Fibroblast of pulmonary artery (primary cell): ENCODE measurements around the gene ST3GAL5.
A peak's percentile ranks its signal among the peaks of the same experiment; 100 is the strongest.

Source experiments
- DNase-seq: peaks from one replicate; pipeline ENCODE4 v3.0.0-alpha.2; 2010; ENCODE audit warnings: low read depth
- H3K4me3 ChIP-seq: replicated peaks from 2 replicates; pipeline ENCODE4 v1.5.1; 2011; ENCODE audit warnings: low read depth, mild to moderate bottlenecking, control low read depth, low read length, moderate library complexity
- TF ChIP-seq, protein P1 (sequence below): IDR thresholded peaks from 2 replicates; pipeline ENCODE4 v1.5.1; 2011; ENCODE audit warnings: mild to moderate bottlenecking, control low read depth, low read length, inconsistent platforms; ENCODE audit errors: missing control alignments

Gene ST3GAL5

DNA sequence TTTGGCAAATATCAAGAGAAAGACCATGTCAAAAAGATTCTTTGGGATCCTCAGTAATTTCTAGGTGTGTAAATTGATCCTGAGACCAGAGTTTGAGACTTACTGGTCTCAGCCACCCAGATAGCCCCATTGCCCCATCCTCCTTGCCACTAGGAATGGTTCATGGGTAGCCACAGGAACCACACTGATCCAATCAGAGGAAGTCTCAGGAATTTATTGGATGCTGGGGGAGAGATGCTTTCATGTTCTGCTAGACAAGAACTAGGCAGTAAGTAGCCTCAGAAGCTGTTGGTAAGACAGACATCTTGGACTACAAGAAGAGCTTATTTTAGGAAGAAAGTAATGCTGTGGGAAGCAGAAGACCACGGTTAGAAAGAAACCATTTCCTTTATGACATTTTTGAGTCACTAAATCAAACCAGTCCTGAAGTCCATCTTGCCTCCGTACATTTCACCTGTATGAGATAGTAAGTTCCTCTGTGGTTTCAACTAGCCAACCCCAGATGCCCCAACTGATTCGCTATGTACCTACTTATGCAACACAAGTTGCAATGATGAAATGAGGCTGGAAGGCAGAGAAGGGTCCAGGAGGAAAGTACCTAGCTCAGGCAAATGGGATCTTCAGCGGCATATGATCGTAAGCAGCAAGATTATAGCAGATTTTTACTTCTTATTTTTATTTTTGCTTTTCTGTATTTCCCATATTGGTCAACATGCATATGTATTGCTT is 3.6 kb upstream of the ST3GAL5 start:
- TF ChIP-seq, protein P1, sequence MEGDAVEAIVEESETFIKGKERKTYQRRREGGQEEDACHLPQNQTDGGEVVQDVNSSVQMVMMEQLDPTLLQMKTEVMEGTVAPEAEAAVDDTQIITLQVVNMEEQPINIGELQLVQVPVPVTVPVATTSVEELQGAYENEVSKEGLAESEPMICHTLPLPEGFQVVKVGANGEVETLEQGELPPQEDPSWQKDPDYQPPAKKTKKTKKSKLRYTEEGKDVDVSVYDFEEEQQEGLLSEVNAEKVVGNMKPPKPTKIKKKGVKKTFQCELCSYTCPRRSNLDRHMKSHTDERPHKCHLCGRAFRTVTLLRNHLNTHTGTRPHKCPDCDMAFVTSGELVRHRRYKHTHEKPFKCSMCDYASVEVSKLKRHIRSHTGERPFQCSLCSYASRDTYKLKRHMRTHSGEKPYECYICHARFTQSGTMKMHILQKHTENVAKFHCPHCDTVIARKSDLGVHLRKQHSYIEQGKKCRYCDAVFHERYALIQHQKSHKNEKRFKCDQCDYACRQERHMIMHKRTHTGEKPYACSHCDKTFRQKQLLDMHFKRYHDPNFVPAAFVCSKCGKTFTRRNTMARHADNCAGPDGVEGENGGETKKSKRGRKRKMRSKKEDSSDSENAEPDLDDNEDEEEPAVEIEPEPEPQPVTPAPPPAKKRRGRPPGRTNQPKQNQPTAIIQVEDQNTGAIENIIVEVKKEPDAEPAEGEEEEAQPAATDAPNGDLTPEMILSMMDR, result no peak
- no peak for DNase-seq
- no peak overlapping the region for H3K4me3 ChIP-seq

DNA sequence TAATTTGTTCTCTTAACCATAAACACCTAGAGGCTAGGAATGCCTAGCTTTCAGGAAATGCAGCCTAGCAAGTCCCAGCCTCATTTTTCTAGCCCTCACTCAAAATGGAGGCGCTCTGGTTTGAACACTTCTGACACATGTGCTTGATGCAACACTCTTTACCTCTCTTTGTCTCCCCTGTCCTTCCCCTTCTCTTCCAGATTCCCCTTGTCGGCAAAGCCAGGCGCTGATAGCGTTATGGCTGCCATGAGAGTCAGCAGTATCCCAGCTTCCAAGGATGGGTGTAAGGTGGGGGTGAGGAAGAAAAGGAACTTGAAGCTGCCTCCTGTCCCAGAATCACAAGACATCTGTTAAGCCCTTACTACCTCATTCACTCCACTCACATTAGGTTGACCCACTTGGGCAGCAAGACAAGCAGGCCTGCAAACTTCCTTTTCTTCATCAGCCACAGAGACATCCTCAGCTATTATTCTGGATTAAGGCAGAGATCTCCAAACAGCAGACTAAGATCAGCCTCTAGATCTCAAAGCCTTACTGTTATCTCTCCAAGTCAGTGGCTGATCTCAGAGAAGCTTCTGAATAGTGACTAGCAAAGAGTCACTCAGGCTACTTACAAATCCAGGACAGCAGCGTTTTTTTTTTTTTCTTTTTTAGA is 1.9 kb upstream of the ST3GAL5 start:
- TF ChIP-seq, protein P1, result no peak
- DNase-seq, result no peak
- peak overlapping the region; percentile 93 for H3K4me3 ChIP-seq

DNA sequence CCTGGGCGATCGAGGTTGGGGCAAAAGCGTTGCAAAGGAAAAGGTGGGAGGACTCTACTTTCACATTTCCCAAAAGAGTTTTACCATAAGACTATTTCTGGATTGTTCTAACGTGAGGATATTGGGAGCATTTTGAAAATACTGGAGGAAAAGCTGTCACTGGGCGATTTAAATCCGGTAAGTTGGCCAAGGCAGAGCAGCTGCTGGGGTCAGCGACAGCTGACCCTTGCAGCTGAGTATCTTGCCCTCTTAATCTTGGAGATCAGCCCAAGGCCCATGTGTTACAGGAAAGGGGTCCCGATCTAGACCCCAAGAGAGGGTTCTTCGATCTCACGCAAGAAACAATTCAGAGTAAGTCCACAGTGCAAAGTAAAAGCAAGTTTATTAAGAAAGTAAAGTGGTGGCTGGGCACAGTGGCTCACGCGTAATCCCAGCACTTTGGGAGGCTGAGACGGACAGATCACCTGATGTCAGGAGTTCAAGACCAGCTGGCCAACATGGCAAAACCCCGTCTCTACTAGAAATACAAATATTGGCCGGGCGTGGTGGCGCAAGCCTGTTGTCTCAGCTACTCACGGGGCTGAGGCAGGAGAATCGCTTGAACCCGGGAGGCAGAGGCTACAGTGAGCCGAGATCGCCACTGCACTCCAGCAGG is 964 bp upstream of the ST3GAL5 start:
- TF ChIP-seq, protein P1, result no peak
- H3K4me3 ChIP-seq, result peak overlapping the region; percentile 93
- no peak for DNase-seq

DNA sequence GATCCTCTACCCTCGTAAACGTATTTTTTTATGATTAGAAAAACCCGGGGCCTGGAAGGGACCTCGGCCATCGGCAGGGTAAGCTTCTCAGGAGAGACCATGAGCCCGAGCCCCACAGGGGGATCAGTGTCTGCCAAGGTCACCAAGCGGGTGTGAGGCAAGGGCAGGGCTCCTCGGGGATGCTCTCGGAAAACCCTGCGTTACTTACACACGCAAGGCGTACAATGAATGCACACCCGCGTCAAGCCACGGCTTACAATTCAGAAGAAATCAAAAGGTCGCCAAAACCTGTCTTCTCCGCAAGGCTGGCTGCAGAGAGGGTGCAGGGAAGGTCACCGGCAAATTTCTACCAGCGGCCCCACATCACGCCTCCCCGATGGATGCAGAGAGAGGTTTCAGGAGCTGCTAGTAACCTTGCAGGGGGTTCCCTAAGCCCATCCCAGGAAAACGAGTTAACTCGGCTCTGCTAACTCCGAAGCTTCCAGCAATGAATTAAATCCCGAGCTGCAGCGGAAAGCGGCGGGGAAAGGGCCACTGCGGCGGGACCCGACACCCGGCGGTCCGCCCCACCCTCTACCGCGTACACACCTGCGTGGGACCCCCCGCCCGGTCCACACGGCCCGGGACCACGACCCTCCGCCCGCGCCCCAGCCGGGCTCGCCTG is 638 bp downstream of the ST3GAL5 start:
- TF ChIP-seq, protein P1, result no peak
- DNase-seq, result peak; percentile 32
- H3K4me3 ChIP-seq, result peak overlapping the region; percentile 93

DNA sequence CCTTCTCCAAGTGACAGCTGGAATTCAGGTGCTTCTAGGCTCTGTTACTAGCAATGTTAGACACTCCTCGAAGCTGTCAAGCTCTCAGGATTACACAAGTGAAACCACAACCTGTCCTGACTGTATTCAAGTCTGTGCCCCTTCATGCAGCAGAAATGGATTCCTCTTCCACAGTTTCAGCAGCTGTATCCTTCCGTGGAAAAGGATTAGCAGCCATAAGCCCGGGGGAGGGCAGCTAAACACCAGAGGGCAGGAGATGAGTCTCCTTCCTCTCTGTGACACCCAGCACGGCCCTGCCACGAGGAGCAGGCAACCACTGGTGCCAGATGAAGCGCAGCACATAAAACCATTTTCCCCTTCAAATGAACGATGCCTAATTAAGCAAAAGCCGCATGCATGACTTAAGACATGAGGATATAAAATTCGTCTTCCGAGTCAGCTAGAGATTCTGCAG is 1.2 kb downstream of the ST3GAL5 start:
- TF ChIP-seq, protein P1, result peak; percentile 37
- peak; percentile 47 for DNase-seq

DNA sequence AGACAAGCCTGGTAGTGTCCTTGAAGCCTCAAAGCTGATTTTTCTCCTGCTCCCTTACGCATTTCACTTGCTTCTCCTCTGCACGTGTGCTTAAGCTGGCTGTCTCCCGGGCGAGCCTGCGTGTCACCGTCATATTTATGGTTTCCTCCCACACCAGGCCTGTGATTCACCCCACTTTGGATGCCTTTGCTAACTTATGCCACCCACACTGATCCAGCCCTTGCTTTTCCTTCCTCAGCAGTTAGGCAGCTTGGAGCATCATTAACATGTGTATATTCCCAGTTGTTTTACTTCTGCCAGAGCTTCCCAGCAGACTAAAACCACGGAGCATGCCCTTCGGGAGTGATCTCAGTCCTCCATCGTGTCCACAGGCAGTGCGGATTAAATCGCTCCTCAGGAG is 2.2 kb downstream of the ST3GAL5 start:
- TF ChIP-seq, protein P1, result no peak
- peak; percentile 88 for DNase-seq
- peak overlapping the region; percentile 93 for H3K4me3 ChIP-seq

More for the DNA sequence above, 1.2 kb downstream of the ST3GAL5 start:
- peak overlapping the region; percentile 93 for H3K4me3 ChIP-seq
